NCI-H146 (cell line): Measurements from ENCODE around the gene LRRC74B.
A peak's percentile ranks its signal among the peaks of the same experiment; 100 is the strongest.

Experiments
- DNase-seq: peaks from one replicate; lab custom pipeline; 2025; lab: John Stamatoyannopoulos, UW

LRRC74B gene

DNA sequence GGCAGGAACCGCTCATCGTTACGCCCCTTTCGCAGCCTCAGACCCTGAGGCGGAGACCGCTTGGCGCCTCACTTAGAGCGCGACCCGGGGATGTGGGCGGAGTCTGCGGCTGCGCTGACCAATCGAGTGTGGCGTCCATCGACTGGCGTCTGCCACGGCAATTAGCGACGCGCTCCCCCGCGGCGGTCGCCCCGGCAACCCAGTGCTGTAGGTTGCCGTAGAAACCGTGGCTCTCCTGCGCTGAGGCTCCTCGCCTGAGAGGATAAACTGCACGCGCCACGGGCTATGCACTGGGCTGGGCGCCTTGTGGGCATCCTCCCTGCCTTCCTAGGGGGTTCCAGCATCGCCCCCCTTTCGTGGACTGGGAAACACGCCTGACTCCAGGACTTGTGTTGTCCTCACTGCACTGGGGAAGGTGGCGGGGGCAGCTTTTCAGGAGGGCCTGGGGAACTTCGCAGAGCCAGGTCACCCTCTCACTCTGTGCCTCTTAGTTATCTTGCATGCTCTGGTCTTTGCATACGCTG, 31.5 kb upstream of the LRRC74B start:
- peak; percentile 94 for DNase-seq

DNA sequence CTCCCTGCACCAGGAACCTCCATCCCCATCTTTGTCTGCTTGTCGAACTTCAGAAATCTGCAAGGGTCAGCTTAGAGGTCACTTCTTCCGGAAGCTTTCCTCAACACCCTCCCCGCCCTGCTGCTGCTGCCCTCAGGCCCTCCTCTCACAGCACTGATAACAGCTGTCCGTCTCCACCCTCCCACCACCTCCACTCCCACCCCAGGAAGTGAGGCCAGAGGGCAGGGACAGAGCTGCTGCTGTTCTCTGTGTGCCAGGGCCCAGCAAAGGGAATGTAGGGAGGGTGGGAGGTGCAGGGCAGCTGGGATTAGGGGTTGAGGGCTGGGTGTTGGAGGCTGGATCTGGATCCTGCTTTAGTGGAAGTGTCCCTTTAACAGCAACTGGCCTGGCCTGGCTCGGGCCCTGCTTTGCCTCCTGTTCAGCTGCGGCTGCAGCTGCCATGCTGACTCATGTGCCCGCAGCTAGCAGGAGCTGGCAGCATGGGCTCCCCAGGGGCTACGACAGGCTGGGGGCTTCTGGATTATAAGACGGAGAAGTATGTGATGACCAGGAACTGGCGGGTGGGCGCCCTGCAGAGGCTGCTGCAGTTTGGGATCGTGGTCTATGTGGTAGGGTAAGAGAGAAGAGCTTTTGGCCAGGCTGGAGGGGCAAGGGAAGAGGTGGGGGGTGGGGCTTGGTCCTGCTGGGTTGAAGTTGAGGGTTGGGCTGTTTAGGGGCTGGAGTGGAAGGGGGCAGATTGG, 30.9 kb upstream of the LRRC74B start, which contains the start of gene P2RX6:
P2RX6 (plus strand) TSS at position 440 of the 740 bp plus-strand sequence; CDS start at position 450, 10 bp downstream.
- DNase-seq = peak; percentile 85

DNA sequence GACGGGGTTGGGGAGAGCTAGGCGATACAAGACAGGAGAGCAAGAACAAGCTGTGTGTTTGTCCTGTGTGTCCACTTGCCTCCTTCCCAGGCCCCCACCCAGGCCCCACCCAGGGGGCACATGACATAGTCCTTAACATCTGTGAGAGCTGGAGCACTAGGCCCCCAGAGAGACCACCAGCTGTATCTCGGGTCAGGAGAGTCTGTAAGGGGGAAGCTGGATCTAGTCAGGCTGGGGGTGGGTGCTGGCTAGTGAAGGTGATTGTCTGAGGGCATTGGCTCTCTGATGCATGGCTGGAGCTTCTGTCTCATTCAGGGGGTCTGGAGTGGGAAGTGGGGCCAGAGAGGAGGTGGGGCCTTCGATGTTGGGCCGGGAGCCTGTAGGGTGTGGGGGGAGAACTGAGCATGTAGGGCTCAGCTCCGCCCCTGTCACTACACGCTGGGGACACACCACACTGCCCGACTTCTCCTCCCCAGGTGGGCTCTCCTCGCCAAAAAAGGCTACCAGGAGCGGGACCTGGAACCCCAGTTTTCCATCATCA, 30.2 kb upstream of the LRRC74B start:
- no peak for DNase-seq

DNA sequence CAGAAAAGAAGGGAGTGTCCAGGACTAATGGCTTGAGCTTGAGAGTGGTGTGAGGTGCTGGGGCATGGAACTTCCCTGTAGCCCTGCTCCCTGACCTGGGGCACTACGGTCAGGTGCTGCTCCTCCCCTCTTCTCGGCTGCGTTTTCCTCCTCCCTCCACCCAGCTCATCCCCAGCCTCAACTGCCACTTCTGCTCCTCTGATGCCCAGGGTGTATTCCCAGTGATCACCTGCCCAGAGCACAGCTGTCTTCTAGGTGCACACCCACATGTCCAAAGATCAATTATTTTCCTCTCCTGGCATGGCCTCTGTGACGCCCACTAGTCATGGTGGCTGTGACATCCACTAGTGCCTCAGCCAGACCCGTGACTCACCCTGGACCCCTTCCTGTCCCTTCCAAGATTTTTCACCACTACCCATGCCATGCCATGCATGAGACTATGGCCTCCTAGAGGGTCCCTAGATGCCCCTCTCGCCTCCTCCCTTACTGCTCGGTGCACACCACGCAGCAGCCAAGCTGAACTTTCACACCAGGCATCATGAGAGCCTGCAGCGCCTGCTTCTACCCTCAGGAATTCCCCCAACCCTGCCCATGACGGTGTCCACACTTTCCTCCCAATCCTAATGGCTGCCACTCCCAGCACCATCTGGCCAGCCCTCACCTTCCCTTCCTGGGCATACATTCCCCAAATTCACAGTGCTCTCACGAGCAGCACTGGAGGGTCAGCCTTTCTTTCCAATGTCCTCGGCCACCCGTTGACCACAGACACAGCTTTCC, 28.9 kb upstream of the LRRC74B start:
- DNase-seq = no peak

DNA sequence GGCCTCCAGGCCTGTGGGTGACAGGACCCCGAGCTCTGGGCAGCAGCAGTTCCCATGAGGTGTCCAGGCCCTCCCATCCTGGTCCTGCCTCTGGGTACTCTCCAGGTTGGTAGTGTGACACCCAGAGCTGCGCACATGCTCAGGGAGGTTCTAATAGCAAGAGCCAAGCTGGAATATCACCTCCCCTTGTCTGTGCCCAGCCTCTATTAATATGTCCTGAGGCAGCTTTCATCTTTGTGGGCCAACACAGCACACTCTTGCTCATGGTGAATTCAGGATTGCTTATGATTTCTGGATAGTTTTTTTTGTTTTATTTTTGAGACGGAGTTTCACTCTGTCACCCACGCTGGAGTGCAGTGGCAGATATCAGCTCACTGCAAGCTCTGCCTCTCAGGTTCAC, 27.4 kb upstream of the LRRC74B start:
- no peak for DNase-seq

DNA sequence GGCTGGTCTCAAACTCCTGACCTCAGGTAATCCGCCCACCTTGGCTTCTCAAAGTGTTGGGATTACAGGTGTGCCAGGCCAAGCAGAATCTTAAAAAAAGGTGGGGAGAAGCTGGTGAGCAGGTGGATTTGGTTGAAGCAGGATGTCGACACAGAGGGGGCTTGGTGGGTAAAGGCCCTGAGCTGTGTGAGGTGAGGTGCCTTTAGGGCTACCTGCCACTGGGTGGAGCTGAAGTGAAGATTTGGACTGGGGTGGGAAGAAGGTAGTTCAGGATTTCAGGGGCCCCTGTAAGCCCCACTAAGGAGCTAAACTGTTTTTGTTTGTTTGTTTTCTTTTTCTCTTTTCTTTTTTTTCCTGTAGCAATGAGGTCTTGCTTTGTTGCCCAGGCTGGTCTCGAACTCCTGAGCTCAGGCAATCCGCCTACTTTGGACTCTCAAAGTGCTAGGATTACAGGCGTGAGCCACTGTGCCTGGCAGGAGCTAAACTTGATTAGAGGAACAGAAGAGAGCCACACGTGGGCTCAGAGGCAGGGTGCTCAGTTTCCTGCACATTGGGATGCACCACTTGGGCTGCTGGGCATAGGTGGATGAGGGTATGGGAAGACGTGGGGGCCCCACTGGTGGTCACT, 24.8 kb upstream of the LRRC74B start:
- DNase-seq = no peak

DNA sequence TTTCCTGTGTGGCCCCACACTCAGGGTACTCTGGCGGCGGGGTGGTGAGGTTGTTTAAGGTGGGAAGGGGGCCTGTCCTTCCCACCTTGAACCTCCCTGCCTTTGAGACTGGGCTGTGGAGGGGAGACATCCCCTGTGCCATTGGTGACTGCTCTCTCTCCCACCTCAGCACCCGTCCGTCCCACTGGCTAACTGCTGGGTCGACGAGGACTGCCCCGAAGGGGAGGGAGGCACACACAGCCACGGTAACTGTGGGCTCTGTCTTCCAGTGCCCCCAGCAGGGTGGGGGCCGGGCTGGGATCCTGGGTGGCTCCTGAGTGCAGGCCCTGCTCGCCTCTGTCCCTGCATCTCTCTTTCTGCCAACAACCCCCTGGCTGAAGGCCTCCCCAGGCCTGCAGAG, 23.2 kb upstream of the LRRC74B start:
- no peak for DNase-seq

DNA sequence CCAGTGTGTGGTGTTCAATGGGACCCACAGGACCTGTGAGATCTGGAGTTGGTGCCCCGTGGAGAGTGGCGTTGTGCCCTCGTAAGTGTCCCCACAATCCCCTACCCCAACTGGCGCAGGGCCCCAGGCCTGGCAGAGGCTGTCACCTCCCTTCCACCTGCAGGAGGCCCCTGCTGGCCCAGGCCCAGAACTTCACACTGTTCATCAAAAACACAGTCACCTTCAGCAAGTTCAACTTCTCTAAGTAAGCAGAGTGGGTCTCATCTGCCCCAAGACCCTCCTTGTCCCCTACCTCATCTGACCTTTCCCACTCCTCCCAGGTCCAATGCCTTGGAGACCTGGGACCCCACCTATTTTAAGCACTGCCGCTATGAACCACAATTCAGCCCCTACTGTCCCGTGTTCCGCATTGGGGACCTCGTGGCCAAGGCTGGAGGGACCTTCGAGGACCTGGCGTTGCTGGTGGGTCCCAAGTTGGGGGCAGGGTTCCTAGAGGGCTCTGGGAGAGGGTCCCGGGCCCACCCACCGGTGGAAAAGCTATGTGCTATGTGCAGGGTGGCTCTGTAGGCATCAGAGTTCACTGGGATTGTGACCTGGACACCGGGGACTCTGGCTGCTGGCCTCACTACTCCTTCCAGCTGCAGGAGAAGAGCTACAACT, 22.7 kb upstream of the LRRC74B start:
- DNase-seq = no peak

DNA sequence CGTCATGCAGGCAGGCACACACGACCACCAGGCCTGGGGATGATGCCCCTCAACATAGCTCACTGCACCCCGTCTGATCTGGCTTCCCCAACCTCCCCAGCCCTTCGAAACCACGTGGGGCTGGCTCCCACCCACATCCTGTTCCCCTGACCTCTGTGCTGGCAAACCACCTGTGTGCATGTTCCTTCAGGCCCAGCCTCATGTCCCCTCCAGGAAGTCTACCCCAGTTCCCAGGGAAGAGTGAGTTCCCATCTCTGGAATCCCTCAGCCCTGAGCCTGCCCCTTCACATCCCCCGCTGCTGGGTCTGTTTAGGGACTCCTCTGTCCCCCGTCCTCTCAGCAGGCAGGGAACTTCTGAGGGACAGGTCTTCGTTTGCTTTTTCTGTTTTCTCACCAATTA, 20.5 kb upstream of the LRRC74B start:
- DNase-seq = no peak

DNA sequence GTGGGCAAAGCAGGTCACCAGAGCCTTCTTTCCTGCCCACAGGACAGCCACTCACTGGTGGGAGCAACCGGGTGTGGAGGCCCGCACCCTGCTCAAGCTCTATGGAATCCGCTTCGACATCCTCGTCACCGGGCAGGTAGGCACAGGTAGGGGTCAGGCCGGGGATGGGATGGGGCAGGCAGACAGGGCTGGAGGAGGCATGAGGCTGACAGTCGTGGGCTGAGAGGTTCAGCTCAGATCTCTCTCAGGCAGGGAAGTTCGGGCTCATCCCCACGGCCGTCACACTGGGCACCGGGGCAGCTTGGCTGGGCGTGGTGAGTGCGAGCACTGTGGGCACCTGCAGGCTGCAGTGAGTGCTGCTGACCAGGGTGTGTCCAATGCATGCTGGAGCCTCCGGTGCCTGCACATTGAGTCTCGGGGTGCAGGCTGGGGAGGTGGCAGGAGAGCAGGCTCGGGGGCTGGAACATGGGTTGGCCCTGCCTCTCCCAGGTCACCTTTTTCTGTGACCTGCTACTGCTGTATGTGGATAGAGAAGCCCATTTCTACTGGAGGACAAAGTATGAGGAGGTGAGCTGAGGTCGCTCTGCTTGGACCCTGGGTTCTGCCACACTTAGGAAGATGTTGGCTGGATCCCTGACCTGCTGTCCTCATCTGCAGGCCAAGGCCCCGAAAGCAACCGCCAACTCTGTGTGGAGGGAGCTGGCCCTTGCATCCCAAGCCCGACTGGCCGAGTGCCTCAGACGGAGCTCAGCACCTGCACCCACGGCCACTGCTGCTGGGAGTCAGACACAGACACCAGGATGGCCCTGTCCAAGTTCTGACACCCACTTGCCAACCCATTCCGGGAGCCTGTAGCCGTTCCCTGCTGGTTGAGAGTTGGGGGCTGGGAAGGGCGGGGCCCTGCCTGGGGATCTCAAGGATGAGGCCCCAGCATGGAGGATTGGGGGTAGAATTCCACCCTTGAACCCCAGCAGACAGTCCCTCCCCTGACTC, 19.7 kb upstream of the LRRC74B start:
- DNase-seq = no peak

DNA sequence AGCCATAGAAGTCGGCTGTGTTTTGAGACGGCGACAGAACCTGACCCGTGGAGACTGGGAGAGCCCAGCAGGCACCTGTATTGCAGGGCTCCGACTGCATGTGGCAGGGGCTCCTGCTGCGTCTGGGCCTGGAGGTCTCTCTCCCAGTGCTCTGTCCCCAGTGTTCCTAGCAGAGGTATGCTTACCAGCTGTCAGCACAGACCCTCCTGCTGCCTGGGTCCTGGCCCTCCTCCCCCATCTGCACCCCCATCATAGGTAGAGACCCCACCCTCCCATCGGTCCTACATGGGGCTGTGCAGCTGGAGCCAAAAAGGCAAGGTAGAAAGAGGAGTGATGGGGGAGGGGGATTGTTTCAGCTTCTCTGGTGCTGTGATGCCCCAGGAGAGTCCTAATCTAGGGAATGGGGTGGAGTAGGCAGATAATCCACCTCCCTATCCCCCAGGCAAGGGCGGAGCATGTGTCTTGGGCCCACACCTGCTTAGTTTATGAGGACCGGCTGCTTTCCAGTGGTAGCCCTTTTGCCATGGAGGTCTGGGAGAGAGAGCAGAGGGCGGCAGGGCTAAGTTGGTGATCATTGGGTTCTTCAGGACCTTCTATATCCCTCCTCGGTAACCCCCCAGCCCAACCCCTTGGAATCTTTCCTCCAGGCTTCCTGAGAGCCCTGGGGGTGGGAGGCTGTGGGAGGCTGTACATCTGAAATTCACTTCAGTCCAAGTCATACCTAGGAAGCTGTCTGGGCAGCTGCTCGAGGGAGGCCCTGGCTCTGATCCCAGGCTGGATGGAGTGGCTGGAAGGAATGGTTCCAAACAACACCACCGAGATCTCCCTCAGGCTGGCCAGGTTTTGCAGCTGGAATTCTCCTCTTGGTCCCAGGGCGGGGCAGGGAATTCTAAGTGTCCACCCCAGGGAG, 18.7 kb upstream of the LRRC74B start:
- DNase-seq = no peak

DNA sequence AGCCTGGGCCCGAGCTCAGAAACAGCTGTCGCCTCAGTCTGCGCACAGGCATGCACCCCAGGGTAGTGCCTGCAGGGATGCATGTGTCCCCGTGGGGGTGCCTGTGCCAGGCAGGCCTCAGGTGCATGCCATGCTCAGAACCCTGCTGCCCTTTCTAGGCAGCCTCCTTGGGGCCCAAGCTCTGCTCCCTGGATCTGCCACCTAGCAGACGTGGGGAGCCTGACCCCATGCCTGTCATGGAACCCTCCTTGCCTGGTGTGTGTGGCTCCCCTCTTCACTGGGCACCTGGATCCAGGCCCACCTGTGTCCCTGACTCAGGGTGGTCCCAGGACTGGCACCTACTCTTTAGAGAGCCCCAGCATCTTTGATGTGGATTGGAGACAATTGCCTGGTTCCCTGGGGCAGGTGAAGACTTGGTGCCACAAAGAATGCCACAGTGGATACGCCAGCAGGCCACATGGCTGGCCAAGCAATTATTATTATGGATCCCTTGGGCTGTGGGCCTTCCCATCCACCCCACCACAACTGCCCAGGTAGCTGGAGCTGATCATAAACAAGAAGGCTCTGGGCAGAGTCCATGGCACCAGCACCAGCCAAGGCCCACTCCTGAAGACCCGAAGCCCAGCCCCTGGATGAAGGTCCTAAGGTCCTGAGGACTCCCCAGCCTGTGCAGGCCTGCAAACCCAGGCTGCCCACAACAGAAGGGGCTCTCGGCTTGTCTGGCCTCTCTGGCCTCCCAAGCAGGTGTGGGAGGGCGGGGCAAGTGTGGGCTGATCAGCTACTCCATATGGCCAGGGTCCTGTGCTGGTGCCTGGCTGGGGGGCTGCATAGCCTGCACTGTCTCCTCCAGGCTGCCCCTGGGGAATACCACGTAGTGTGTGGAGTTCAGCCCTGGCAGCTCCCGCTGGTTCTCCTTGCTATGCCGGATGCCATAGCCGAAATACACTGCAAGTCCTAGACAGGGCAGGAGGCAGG, 17.2 kb upstream of the LRRC74B start:
- no peak for DNase-seq

DNA sequence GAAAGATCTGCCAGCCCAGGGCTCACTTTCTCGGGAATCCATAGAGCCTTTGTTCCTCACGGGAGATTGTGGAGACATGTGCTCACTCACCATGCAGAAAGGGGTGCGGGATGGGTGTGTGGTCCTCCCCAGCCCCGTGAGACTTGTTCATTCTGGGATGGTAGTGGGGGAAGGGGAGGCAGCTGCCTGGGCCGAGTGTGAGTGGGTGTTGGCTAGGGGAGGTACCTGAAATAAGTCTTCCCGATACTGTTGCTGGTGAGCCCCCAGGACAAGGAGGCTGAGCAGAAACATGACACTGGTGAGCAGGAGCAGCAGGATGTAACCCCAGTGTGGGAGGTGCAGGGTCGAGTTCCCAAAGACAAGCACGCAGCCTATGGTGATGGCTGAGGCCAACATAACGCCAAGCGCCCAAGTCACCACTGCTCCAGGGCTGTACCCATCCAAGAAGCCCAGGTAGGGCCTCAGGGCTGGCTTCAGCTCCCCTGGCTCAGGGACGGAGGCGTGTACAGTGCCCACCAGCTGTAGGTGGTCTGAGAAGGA, 16.2 kb upstream of the LRRC74B start:
- no peak for DNase-seq

DNA sequence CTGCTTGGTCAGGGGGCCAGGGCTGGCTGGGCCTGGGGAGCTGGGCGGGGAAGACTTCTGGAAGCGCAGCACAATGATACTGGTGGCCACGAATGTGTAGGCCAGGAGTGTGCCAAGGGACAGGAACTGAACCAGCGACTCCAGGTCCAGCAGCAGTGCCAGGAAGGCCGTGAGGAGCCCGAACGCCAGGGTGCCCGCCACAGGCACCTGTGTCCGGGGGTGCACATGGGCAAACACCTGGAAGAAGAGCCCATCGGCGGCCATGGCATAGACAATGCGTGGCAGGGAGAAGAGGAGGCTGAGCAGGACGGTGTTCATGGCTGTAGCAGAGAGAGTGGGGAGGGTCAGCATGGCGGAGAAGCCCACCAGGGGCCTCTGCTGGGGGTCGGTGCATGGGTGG, 15.7 kb upstream of the LRRC74B start:
- DNase-seq = no peak

DNA sequence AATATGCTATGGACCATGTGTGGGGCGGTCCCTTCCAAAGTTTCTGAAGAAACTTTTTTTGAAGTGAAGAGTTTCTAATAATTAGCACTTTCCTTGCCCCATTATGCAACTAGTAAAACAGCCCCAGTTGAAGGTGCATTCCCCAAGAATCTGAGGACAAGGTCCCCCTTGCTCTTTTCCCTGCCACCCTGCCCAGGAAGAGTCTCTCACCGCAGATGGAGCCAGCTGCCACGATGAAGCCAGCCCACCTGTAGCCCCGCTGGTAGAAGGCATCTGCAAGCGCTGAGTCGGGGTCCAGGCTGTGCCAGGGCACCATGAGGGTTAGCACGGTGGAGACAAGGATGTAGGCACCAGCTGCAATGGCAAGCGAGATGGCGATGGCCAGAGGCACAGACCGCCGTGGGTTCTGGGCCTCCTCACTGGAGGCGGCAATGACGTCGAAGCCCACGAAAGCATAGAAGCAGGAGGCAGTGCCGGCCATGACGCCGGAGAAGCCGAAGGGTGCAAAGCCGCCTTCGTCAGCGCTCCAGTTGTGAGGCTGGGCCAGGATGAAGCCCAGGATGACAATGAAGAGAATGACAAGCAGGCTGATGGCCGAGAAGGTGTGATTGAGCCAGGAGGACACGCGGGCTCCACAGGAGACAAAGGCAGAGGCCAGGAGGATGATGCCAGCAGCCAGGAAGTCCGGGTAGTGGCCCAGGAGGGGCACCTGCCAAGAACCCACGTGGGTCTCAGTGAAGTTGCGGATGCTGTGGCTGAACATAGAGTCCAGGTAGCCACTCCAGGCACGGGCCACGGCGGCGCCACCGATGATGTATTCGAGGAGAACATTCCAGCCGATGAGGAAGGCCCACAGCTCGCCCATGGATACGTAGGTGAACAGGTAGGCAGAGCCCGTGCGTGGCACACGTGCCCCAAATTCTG, 14.9 kb upstream of the LRRC74B start:
- no peak for DNase-seq

DNA sequence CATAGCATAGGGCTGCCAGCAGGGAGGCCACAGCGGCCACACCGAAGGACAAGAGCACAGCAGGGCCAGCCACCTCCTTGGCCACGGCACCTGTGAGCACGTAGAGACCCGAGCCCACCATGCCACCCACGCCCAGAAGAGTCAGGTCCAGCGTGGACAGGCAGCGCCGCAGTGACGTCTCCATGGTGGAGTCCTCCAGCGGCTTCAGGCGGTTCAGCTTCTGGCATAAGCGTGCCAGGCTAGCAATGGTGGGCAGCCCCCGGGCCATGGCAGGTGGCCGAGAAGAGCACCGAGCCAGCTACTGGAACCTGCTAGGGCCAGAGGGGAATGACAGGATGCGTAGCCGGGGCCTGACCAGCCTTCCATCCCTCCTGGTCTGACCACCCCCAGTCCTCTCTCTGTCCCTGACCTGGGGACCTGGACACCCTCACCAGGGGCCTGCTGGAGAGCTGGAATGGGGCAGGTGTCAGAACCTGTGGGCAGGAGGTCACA, 14.2 kb upstream of the LRRC74B start:
- DNase-seq = no peak
